Mesothelial cell of epicardium (in vitro differentiated cells): ENCODE data around the gene DPP6. TPM values are rescaled to one million over a fixed set of nuclear protein-coding genes. Genes with fewer than 3 reads are reported as not detected.

Source experiments
- DNase-seq, 2 experiments: peaks; one replicate each; pipeline ENCODE4 v3.0.0; 2021; ENCODE audit warnings: low spot score in 2 of 2; ENCODE audit not compliant: unreplicated experiment in 2 of 2
- H3K27ac Mint-ChIP-seq: 2 replicates; pipeline ENCODE4 v1.8.0; 2021; ENCODE audit warnings: mixed read lengths
- H3K27me3 Mint-ChIP-seq: 2 replicates; pipeline ENCODE4 v1.8.0; 2021; ENCODE audit warnings: low read depth, mixed read lengths
- H3K36me3 Mint-ChIP-seq: 2 replicates; pipeline ENCODE4 v1.8.0; 2021; ENCODE audit warnings: mixed read lengths
- H3K4me1 Mint-ChIP-seq: 2 replicates; pipeline ENCODE4 v1.8.0; 2021; ENCODE audit warnings: mixed read lengths
- H3K4me3 Mint-ChIP-seq: 2 replicates; pipeline ENCODE4 v1.8.0; 2021; ENCODE audit warnings: mild to moderate bottlenecking, moderate library complexity, mixed read lengths
- H3K9me3 Mint-ChIP-seq: 2 replicates; pipeline ENCODE4 v1.8.0; 2021; ENCODE audit warnings: mixed read lengths
- total RNA-seq: library from RNA; stranded (reverse); gene quantifications from 3 replicates; pipeline ENCODE4 v1.2.1, GENCODE V29; 2021
- TF ChIP-seq, protein P1 (sequence below): fragments of 200-600 bp; sonication (generic); IDR thresholded peaks from one replicate; pipeline ENCODE4 v1.5.0; 2021; ENCODE audit warnings: antibody characterized with exemption; ENCODE audit not compliant: unreplicated experiment

The DPP6 gene
- total RNA-seq, 1 donor from 2014 or later: 0.09 TPM

DNA sequence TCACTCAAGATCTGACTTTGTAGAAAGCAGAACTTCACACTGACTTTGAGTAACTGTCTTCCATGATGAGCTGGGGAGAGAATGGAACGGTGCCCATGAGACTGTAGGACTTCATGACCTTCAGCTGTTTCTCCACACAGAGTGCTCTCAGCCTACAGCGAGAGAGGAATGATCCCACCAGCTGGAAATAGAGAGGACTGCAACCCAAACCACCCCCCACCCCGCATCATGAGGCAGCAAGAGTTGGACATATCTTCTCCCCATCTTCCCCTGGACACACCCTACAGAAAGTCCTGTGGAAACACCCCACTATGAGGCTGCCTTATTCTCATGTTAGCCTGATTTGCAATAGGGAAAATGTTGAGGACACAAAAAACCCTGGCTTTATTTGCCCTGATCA, 638.2 kb downstream of the DPP6 start:
- TF ChIP-seq, protein P1, sequence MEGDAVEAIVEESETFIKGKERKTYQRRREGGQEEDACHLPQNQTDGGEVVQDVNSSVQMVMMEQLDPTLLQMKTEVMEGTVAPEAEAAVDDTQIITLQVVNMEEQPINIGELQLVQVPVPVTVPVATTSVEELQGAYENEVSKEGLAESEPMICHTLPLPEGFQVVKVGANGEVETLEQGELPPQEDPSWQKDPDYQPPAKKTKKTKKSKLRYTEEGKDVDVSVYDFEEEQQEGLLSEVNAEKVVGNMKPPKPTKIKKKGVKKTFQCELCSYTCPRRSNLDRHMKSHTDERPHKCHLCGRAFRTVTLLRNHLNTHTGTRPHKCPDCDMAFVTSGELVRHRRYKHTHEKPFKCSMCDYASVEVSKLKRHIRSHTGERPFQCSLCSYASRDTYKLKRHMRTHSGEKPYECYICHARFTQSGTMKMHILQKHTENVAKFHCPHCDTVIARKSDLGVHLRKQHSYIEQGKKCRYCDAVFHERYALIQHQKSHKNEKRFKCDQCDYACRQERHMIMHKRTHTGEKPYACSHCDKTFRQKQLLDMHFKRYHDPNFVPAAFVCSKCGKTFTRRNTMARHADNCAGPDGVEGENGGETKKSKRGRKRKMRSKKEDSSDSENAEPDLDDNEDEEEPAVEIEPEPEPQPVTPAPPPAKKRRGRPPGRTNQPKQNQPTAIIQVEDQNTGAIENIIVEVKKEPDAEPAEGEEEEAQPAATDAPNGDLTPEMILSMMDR: no peak

DNA sequence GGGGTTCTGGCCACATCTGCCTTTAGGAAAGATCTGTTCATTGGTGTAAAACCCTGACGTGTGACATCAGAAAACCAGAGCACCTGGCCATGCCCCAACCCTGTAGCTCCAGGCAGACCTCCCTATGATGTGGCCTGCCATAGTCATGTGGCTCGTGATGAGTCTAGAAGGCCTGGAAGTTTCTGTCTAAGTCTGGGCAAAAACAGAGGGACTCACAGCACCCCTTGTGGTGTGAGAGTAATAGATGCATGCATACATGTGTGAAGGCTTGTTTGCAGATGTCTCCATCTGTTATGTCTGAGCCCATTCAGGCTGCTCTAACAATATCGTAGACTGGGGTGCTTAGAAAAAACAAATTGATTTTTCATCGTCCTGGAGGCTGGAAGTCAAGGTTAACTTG, 641.5 kb downstream of the DPP6 start:
- Mint-ChIP-seq H3K4me1 (no peaks in the 10 kb centered on the region), H3K9me3 (peaks cover 4% of the 10 kb centered on the region), H3K36me3 (no peaks in the 10 kb centered on the region), H3K4me3 (no peak overlapping the region), H3K27me3 (no peaks in the 10 kb centered on the region), H3K27ac (no peak overlapping the region)
- TF ChIP-seq, protein P1: no peak
- no peak for DNase-seq

More for the DNA sequence above, 638.2 kb downstream of the DPP6 start:
- no peaks in the 10 kb centered on the region for H3K4me1 Mint-ChIP-seq
- H3K27me3 Mint-ChIP-seq: no peaks in the 10 kb centered on the region
- peaks cover 2% of the 10 kb centered on the region for H3K9me3 Mint-ChIP-seq
- DNase-seq: no peak
- no peak overlapping the region for H3K4me3 Mint-ChIP-seq
- no peaks in the 10 kb centered on the region for H3K36me3 Mint-ChIP-seq
- H3K27ac Mint-ChIP-seq: no peak overlapping the region

DNA sequence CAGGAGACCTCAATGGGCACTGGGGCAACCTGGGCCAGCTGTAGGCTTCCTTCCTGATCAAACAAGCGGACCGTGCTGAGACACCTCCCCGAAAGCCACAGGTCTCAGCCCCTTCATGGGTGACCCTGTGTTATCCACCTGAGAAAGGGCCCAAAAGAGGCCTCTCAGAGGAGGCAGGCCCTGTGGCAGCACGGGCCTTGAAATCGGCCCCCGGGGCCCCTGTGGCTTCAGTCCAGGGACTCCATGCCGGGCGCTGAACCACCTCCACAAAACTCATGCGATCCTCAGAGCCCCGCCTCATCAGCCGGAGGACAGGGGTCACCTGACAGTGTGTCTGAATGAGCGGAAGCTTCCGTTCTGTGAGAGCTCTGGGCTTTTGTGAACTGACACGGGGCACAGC, 643.6 kb downstream of the DPP6 start:
- no peak for DNase-seq
- no peaks in the 10 kb centered on the region for H3K4me1 Mint-ChIP-seq
- H3K27ac Mint-ChIP-seq: no peak overlapping the region
- peaks cover 9% of the 10 kb centered on the region for H3K9me3 Mint-ChIP-seq
- no peaks in the 10 kb centered on the region for H3K27me3 Mint-ChIP-seq
- H3K4me3 Mint-ChIP-seq: no peak overlapping the region
- H3K36me3 Mint-ChIP-seq: no peaks in the 10 kb centered on the region
- TF ChIP-seq, protein P1: no peak

DNA sequence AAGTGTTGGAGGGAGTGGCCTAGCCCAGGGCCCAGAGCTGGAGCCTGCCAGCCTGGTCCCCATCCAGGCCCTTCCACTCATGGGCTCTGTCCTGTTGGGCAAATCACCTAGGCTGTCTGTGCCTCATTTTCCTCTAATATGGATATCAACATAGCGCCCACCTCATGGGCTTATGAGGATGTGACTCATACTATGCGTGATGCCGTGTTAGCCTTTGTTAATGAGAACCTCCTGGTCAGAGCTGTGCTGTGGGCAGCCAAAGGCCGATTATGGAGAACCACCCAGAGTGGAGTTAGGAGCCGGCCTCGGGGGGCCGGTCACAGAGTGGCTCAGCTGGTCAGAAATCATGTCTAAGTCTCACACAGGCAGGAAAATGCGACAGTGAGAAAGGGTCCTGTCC, 644.4 kb downstream of the DPP6 start:
- Mint-ChIP-seq H3K27ac (no peak overlapping the region), H3K4me3 (no peak overlapping the region), H3K4me1 (no peaks in the 10 kb centered on the region), H3K27me3 (no peaks in the 10 kb centered on the region), H3K36me3 (no peaks in the 10 kb centered on the region), H3K9me3 (peaks cover 16% of the 10 kb centered on the region)
- DNase-seq: no peak
- TF ChIP-seq, protein P1: no peak

DNA sequence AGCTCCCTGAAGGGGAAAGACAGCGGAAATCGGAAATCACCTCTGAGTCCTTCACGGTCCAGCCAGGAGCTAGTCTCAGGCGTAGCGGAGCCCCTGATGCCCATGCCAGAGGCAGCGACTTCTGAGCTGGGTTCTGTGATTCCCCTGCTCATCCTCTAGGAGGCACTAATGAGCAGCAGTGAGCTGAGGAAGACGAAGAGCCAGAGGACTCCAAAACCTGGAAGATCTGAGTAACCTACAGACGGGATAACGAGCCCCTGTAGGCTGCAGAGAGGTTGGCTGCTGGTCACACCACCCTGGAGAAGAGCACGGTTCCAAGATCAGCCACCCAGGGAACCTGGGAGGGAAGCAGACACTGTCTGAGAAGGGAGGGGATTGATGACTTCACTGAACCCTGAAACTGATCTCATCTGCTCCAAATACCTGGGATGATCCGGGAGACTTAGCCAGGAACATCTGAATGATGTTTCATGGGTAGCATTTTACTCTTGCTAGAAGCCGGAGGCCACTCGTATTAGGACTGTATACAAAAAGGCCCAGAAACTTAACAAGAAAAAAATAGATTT, 646.6 kb downstream of the DPP6 start:
- Mint-ChIP-seq H3K27ac (no peak overlapping the region), H3K4me3 (no peak overlapping the region), H3K4me1 (no peaks in the 10 kb centered on the region), H3K9me3 (peaks cover 32% of the 10 kb centered on the region), H3K36me3 (no peaks in the 10 kb centered on the region), H3K27me3 (no peaks in the 10 kb centered on the region)
- TF ChIP-seq, protein P1: no peak
- no peak for DNase-seq

DNA sequence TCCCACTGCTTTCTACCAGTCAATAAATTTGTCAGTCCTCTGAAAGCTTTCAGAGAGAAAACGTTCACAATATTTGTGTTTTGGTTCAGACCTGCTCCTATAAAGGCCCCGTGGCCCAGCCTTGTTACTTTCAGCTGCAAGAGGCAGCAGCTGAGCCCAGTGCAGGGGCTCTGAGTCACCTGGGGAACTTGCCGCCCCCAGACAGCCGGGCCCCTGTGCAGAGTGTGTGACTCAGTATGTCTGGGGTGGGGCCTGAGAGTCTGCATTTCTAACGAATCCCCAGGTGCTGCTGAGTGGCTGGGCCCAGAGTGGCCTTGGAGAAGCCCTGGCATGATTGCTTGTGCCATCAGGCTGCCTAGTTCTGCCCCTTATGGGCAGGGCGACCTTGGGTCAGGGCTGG, 647.2 kb downstream of the DPP6 start:
- no peak overlapping the region for H3K27ac Mint-ChIP-seq
- H3K36me3 Mint-ChIP-seq: no peaks in the 10 kb centered on the region
- peaks cover 38% of the 10 kb centered on the region for H3K9me3 Mint-ChIP-seq
- DNase-seq: no peak
- no peaks in the 10 kb centered on the region for H3K4me1 Mint-ChIP-seq
- H3K4me3 Mint-ChIP-seq: no peak overlapping the region
- no peaks in the 10 kb centered on the region for H3K27me3 Mint-ChIP-seq
- TF ChIP-seq, protein P1: no peak
